Parathyroid adenoma (tissue), 2 donors: Measurements from ENCODE around the gene HNRNPLL.

Experiments used
- H2AFZ ChIP-seq: fragments of 300-600 bp; sonication (generic); one replicate; pipeline ENCODE4 v1.7.0; 2017; ENCODE audit warnings: antibody characterized with exemption, mild to moderate bottlenecking
- H3K27ac ChIP-seq: fragments of 300-600 bp; sonication (generic); one replicate; pipeline ENCODE4 v1.7.0; 2017
- H3K27me3 ChIP-seq: fragments of 300-600 bp; sonication (generic); one replicate; pipeline ENCODE4 v1.7.0; 2017; ENCODE audit warnings: low read length; ENCODE audit not compliant: control insufficient read depth, insufficient read depth
- H3K36me3 ChIP-seq: fragments of 300-600 bp; sonication (generic); one replicate; pipeline ENCODE4 v1.7.0; 2017; ENCODE audit warnings: low read length; ENCODE audit not compliant: control insufficient read depth, insufficient read depth
- H3K4me1 ChIP-seq: fragments of 300-600 bp; sonication (generic); one replicate; pipeline ENCODE4 v1.7.0; 2017; ENCODE audit warnings: control low read depth
- H3K4me2 ChIP-seq: fragments of 300-600 bp; sonication (generic); one replicate; pipeline ENCODE4 v1.7.0; 2017; ENCODE audit warnings: low read length
- H3K4me3 ChIP-seq: fragments of 300-600 bp; sonication (generic); one replicate; pipeline ENCODE4 v1.7.0; 2017; ENCODE audit warnings: low read depth, low read length
- H3K79me2 ChIP-seq: fragments of 300-600 bp; sonication (generic); one replicate; pipeline ENCODE4 v1.7.0; 2017; ENCODE audit warnings: control low read depth
- H3K9ac ChIP-seq: fragments of 300-600 bp; sonication (generic); one replicate; pipeline ENCODE4 v1.7.0; 2017; ENCODE audit warnings: mild to moderate bottlenecking
- H3K9me3 ChIP-seq: fragments of 300-600 bp; sonication (generic); one replicate; pipeline ENCODE4 v1.7.0; 2017; ENCODE audit warnings: low read length; ENCODE audit not compliant: control insufficient read depth
- CTCF ChIP-seq: fragments of 300-600 bp; sonication (generic); IDR thresholded peaks from one replicate; pipeline ENCODE4 v1.7.0; 2017; ENCODE audit warnings: antibody characterized with exemption, mild to moderate bottlenecking
- donor health status: primary hyperparathyroidism.

HNRNPLL gene

GRCh38 chr2:38586931-38587330 lies 15.8 kb downstream of the HNRNPLL start:
- Histone ChIP-seq H3K9ac (no peak overlapping the region), H3K9me3 (no peaks in the 10 kb centered on the region), H3K4me2 (no peak overlapping the region), H3K27me3 (no peaks in the 10 kb centered on the region), H3K4me3 (no peak overlapping the region), H3K79me2 (peaks cover 24% of the 10 kb centered on the region), H3K4me1 (no peaks in the 10 kb centered on the region), H3K27ac (no peak overlapping the region), H3K36me3 (no peaks in the 10 kb centered on the region), H2AFZ (no peak overlapping the region)
- no peak for TF ChIP-seq CTCF

- H2AFZ ChIP-seq: no peak overlapping the region
- H3K27me3 ChIP-seq: no peaks in the 10 kb centered on the region
- no peaks in the 10 kb centered on the region for H3K4me1 ChIP-seq
- H3K36me3 ChIP-seq: no peaks in the 10 kb centered on the region
- TF ChIP-seq CTCF: no peak
- H3K9me3 ChIP-seq: no peaks in the 10 kb centered on the region
- H3K4me3 ChIP-seq: no peak overlapping the region
- H3K9ac ChIP-seq: no peak overlapping the region
- peaks cover 24% of the 10 kb centered on the region for H3K79me2 ChIP-seq
- no peak overlapping the region for H3K4me2 ChIP-seq
- H3K27ac ChIP-seq: no peak overlapping the region
These were observed 17.8 kb downstream of the HNRNPLL start for GRCh38 chr2:38584881-38585280.

GRCh38 chr2:38583994-38584393 lies 18.7 kb downstream of the HNRNPLL start:
- Histone ChIP-seq H3K4me2 (no peak overlapping the region), H3K36me3 (no peaks in the 10 kb centered on the region)
- TF ChIP-seq CTCF: no peak

GRCh38 chr2:38583524-38583923 lies 19.2 kb downstream of the HNRNPLL start:
- Histone ChIP-seq H2AFZ (no peak overlapping the region), H3K4me3 (no peak overlapping the region), H3K9me3 (no peaks in the 10 kb centered on the region), H3K27ac (no peak overlapping the region), H3K27me3 (no peaks in the 10 kb centered on the region), H3K4me2 (no peak overlapping the region), H3K79me2 (peaks cover 19% of the 10 kb centered on the region), H3K4me1 (no peaks in the 10 kb centered on the region), H3K36me3 (no peaks in the 10 kb centered on the region), H3K9ac (no peak overlapping the region)
- TF ChIP-seq CTCF: no peak

More at GRCh38 chr2:38583994-38584393, 18.7 kb downstream of the HNRNPLL start:
- H2AFZ ChIP-seq: no peak overlapping the region
- H3K27ac ChIP-seq: no peak overlapping the region
- H3K9ac ChIP-seq: no peak overlapping the region
- peaks cover 18% of the 10 kb centered on the region for H3K79me2 ChIP-seq
- no peak overlapping the region for H3K4me3 ChIP-seq
- no peaks in the 10 kb centered on the region for H3K4me1 ChIP-seq
- H3K9me3 ChIP-seq: no peaks in the 10 kb centered on the region
- H3K27me3 ChIP-seq: no peaks in the 10 kb centered on the region
